Measurements from ENCODE around the gene DPM2.

DPM2 gene

GRCh38 chr9:127937056-127937387 lies 632 bp downstream of the DPM2 start:
- H3K79me2 ChIP-seq (ENCODE audit: control insufficient read depth, low read length), result peaks cover 25% of the 10 kb centered on the region
- H3F3A ChIP-seq (ENCODE audit: control insufficient read depth, insufficient read depth), result peaks cover 18% of the 10 kb centered on the region
- H3K9me2 ChIP-seq (replicated peaks; ENCODE audit: control insufficient read depth, low read length), result no peaks in the 10 kb centered on the region
- H4K20me1 ChIP-seq (ENCODE audit: control insufficient read depth, insufficient read depth, low read depth, low read length), result 0 out of 2 replicates have a peak, but pooled peaks cover 3% of the 10 kb centered on the region
- H3K4me3 ChIP-seq (ENCODE audit: low read length), result peak overlapping the region; percentile 81
- no peaks in the 10 kb centered on the region for H3K9me3 ChIP-seq (ENCODE audit: control insufficient read depth, insufficient read depth, low read length)
- H3K27me3 ChIP-seq (ENCODE audit: control insufficient read depth, low read length), result no peaks in the 10 kb centered on the region
- H3K4me1 ChIP-seq (ENCODE audit: control insufficient read depth, low read length), result peaks cover 22% of the 10 kb centered on the region
- H3K27ac ChIP-seq (ENCODE audit: low read depth, low read length), result peak overlapping the region; percentile 7; the same call in 1 of the 2 replicates
- H3K36me3 ChIP-seq (ENCODE audit: control insufficient read depth, low read length), result peaks cover 31% of the 10 kb centered on the region
- H3K4me2 ChIP-seq (ENCODE audit: low read length), result peak overlapping the region; percentile 74
- no peak for TF ChIP-seq EZH2phosphoT487 (IDR thresholded peaks at IDR 0.05; ENCODE audit: borderline replicate concordance, low read length)
- TF ChIP-seq, protein P1, sequence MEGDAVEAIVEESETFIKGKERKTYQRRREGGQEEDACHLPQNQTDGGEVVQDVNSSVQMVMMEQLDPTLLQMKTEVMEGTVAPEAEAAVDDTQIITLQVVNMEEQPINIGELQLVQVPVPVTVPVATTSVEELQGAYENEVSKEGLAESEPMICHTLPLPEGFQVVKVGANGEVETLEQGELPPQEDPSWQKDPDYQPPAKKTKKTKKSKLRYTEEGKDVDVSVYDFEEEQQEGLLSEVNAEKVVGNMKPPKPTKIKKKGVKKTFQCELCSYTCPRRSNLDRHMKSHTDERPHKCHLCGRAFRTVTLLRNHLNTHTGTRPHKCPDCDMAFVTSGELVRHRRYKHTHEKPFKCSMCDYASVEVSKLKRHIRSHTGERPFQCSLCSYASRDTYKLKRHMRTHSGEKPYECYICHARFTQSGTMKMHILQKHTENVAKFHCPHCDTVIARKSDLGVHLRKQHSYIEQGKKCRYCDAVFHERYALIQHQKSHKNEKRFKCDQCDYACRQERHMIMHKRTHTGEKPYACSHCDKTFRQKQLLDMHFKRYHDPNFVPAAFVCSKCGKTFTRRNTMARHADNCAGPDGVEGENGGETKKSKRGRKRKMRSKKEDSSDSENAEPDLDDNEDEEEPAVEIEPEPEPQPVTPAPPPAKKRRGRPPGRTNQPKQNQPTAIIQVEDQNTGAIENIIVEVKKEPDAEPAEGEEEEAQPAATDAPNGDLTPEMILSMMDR (IDR thresholded peaks at IDR 0.05; ENCODE audit: low read depth, low read length, poor library complexity, severe bottlenecking), result no peak

- Histone ChIP-seq H3K4me1 (ENCODE audit: control insufficient read depth, low read length) (peaks cover 25% of the 10 kb centered on the region), H3K27ac (ENCODE audit: low read depth, low read length) (no peak overlapping the region)
Measured at GRCh38 chr9:127936347-127936852, 1.3 kb downstream of the DPM2 start.

DNA sequence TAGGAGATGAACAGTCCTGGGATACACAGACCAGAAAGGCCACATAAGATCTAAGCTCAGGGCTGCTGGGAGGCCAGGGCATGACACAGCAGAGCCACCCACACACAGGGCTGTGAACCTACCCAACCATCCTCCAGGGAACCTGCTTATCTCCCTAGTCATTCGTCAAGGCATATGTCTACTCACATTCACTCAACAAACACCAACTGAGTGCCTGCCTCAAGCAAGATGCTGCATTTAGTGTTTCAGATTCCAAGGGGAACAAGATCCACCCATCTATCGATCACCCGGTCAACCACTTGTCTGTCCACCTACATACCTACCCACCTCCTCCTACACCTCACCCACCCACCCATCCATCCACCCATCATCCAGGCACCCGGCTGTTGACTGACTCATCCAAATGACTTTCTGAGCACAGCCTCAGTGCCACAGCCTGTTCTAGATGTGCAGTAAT lies 1.9 kb downstream of the DPM2 start:
- TF ChIP-seq EZH2phosphoT487 (IDR thresholded peaks at IDR 0.05; ENCODE audit: borderline replicate concordance, low read length), result no peak
- TF ChIP-seq, protein P1 (IDR thresholded peaks at IDR 0.05; ENCODE audit: low read depth, low read length, poor library complexity, severe bottlenecking), result no peak
- Histone ChIP-seq H3K4me2 (ENCODE audit: low read length) (peak overlapping the region; percentile 74), H3K9me2 (replicated peaks; ENCODE audit: control insufficient read depth, low read length) (no peaks in the 10 kb centered on the region), H3K27ac (ENCODE audit: low read depth, low read length) (no peak overlapping the region), H3K4me3 (ENCODE audit: low read length) (peak overlapping the region; percentile 81), H3K36me3 (ENCODE audit: control insufficient read depth, low read length) (peaks cover 18% of the 10 kb centered on the region; the same call in 1 of the 2 replicates), H4K20me1 (ENCODE audit: control insufficient read depth, insufficient read depth, low read depth, low read length) (0 out of 2 replicates have a peak, but pooled peaks cover 3% of the 10 kb centered on the region), H3K9me3 (ENCODE audit: control insufficient read depth, insufficient read depth, low read length) (no peaks in the 10 kb centered on the region), H3F3A (ENCODE audit: control insufficient read depth, insufficient read depth) (peaks cover 17% of the 10 kb centered on the region), H3K79me2 (ENCODE audit: control insufficient read depth, low read length) (peaks cover 25% of the 10 kb centered on the region), H3K4me1 (ENCODE audit: control insufficient read depth, low read length) (peaks cover 31% of the 10 kb centered on the region), H3K27me3 (ENCODE audit: control insufficient read depth, low read length) (no peaks in the 10 kb centered on the region)

More at GRCh38 chr9:127936347-127936852, 1.3 kb downstream of the DPM2 start:
- TF ChIP-seq EZH2phosphoT487 (IDR thresholded peaks at IDR 0.05; ENCODE audit: borderline replicate concordance, low read length), result no peak
- TF ChIP-seq, protein P1 (IDR thresholded peaks at IDR 0.05; ENCODE audit: low read depth, low read length, poor library complexity, severe bottlenecking), result no peak
- Histone ChIP-seq H3K9me2 (replicated peaks; ENCODE audit: control insufficient read depth, low read length) (no peaks in the 10 kb centered on the region), H3K9me3 (ENCODE audit: control insufficient read depth, insufficient read depth, low read length) (no peaks in the 10 kb centered on the region), H3K27me3 (ENCODE audit: control insufficient read depth, low read length) (no peaks in the 10 kb centered on the region), H3K4me3 (ENCODE audit: low read length) (peak overlapping the region; percentile 81), H3K79me2 (ENCODE audit: control insufficient read depth, low read length) (peaks cover 25% of the 10 kb centered on the region), H3F3A (ENCODE audit: control insufficient read depth, insufficient read depth) (peaks cover 18% of the 10 kb centered on the region), H4K20me1 (ENCODE audit: control insufficient read depth, insufficient read depth, low read depth, low read length) (0 out of 2 replicates have a peak, but pooled peaks cover 3% of the 10 kb centered on the region), H3K36me3 (ENCODE audit: control insufficient read depth, low read length) (peaks cover 24% of the 10 kb centered on the region), H3K4me2 (ENCODE audit: low read length) (peak overlapping the region; percentile 74)

All from DOHH2 (cell line).